OCI-LY3 (cell line): ENCODE results near the gene NOSIP.

Experiments used
- EZH2phosphoT487 ChIP-seq: fragments of 200-600 bp; shearing (Covaris generic); IDR thresholded peaks from 2 replicates; pipeline ENCODE4 v1.6.1; 2018; ENCODE audit warnings: antibody characterized with exemption, mixed run types, low read depth
- TF ChIP-seq, protein P1 (sequence below): fragments of 200-600, 300-600 bp; sonication (generic); IDR thresholded peaks from 2 replicates; pipeline ENCODE4 v1.5.1; 2014; ENCODE audit warnings: antibody characterized with exemption, low read length, low read depth

DNA sequence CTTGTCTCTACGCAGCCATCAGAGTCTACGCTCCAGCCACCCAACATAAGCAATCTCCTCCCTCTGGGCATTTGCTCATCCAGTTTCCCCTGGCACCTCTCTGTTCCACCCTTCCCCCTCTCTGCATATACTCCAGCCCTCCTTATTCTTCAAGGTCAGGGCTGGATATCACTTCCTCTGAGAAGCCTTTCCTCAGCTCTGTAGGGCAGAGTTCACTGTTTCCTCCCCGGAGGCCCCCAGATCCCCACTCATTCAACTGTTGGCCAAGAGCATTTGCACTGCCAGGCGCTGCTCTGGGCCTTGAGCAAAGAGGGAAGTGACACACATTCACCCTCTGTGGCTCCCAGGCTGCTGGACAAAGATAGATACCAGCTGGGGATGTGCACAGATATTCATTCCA is 64.6 kb downstream of the NOSIP start:
- TF ChIP-seq, protein P1, sequence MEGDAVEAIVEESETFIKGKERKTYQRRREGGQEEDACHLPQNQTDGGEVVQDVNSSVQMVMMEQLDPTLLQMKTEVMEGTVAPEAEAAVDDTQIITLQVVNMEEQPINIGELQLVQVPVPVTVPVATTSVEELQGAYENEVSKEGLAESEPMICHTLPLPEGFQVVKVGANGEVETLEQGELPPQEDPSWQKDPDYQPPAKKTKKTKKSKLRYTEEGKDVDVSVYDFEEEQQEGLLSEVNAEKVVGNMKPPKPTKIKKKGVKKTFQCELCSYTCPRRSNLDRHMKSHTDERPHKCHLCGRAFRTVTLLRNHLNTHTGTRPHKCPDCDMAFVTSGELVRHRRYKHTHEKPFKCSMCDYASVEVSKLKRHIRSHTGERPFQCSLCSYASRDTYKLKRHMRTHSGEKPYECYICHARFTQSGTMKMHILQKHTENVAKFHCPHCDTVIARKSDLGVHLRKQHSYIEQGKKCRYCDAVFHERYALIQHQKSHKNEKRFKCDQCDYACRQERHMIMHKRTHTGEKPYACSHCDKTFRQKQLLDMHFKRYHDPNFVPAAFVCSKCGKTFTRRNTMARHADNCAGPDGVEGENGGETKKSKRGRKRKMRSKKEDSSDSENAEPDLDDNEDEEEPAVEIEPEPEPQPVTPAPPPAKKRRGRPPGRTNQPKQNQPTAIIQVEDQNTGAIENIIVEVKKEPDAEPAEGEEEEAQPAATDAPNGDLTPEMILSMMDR: no peak
- no peak for TF ChIP-seq EZH2phosphoT487
